HUDEP-2 (cell line): ENCODE data around the gene SLC6A19.
"Not testable (repeated sequence)": the region's sequence is repeated elsewhere in the genome, so short reads cannot be mapped to it uniquely, and the experiment has no call there.

Source experiments
- DNase-seq, 76 experiments: peaks; one replicate each; lab custom pipeline; 2025; ENCODE audit not compliant: unreplicated experiment in 76 of 76; lab: John Stamatoyannopoulos, UW

Gene SLC6A19

DNA sequence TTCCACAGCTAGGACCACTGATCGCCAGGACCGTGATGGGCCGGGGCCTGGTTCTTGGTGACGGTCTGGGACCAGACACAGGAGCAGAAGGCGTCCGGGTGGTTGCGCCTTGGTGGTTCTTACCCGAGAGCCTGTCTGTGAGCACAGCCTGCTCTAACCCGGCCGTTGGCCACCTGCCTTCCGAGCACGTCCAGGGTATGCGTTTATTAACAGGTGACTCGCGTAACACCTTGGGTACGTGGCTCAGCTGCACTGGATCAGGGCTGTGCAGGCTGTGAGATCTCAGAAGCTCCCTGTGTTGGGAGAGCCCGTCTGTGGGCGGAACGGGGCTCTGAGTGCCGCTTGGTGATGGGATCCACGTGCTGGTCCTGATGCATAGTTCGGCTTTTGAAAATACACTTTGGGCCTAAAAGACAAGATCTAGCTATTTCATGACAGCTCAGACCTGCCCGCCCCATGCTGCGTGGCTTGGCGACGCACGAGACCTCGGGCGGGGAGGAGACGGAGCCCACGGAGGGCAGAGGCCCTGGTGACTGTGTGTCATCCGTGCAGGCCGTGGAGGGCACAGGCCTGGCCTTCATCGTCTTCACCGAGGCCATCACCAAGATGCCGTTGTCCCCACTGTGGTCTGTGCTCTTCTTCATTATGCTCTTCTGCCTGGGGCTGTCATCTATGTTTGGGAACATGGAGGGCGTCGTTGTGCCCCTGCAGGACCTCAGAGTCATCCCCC, 17.1 kb downstream of the SLC6A19 start:
- DNase-seq: no peak

DNA sequence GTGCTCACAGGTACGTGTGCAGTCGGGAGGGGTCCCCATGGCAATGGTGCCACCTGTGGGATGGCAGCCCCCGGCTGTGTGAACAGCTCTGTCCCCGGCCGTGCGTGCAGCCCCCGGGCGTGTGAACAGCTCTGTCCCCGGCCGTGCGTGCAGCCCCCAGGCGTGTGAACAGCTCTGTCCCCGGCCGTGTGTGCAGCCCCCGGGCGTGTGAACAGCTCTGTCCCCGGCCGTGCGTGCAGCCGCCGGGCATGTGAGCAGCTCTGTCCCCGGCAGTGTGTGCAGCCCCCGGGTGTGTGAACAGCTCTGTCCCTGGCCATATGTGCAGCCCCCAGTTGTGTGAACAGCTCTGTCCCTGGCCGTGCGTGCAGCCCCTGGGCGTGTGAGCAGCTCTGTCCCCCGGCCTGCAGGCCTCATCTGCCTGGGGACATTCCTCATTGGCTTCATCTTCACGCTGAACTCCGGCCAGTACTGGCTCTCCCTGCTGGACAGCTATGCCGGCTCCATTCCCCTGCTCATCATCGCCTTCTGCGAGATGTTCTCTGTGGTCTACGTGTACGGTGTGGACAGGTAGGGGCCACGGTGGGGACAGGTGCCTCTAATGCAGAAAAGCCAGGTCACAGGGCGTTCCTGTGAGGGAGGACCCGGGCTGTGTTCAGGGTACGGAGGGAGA, 17.8 kb downstream of the SLC6A19 start:
- DNase-seq: no peak

DNA sequence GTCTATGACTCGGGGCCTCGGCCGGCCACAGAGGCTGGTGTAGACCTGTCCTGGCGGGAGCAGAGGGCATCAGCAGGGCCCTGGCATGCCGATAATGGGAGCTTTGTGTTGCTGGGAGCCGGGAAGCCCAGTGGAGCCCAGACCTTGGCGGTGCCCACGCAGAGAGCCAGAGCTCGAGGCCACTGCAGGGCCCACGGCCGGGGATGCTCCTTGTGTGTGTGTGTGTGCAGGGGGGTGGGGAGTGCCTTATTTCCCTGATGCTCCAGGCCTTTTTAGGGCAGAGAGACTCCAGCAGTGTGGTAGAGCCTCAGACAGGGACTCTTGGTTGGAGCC, 18.3 kb downstream of the SLC6A19 start:
- no peak for DNase-seq

DNA sequence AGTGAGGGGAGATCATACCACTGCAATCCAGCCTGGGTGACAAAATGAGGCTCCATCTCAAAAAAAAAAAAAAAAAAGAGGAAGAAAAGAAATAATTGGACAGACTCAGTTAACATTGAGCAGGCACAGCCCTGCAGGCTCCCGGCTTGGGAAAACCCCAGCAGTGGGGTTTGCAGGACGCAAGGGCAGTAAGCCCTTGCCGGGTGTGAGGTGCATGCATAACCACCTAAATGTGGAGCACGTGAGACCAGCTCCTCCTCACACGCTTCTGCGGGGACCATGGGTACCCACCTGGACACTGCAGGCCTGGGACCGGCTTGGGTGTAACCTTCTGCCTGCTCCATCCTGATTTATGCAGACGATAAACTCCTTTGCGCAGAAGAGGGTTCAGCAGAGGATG, 19.0 kb downstream of the SLC6A19 start:
- no peak for DNase-seq

DNA sequence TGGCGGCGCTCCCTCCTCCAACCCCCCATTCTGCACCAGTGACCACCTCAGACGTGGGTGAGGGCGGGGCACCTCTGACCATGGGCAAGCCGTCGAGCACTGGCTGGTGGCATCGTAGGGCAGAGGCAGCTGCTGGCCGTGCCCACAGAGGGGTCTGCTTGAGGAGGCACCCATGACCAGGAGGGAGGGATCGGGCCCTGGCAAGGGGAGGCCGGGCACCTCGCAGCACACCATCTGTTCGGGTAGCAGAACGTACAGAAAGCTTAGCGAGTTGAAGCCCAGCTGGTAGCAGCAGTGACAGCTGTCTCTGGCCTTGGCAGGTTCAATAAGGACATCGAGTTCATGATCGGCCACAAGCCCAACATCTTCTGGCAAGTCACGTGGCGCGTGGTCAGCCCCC, 19.4 kb downstream of the SLC6A19 start:
- DNase-seq: no peak

DNA sequence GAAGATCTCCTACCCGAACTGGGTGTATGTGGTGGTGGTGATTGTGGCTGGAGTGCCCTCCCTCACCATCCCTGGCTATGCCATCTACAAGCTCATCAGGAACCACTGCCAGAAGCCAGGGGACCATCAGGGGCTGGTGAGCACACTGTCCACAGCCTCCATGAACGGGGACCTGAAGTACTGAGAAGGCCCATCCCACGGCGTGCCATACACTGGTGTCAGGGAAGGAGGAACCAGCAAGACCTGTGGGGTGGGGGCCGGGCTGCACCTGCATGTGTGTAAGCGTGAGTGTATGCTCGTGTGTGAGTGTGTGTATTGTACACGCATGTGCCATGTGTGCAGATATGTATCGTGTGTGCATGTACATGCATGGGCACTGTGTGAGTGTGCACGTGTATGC, 20.3 kb downstream of the SLC6A19 start:
- no peak for DNase-seq

DNA sequence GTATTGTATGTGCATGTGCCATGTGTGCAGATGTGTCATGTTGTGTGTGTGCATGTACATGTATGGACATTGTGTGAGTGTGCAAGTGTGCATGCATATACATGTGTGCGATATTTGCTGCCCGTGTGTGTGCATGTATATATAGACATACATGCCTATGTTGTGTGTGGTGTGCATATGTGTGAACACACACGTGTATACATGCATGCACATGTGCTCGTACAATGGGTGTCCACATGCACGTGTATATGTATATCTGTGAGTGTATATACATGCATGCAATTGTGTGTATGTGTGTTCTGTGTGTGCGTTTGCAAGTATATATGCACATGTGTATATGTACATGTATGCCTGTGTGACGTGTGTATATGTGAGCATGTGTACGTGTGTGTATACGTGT, 20.8 kb downstream of the SLC6A19 start:
- DNase-seq: no peak

DNA sequence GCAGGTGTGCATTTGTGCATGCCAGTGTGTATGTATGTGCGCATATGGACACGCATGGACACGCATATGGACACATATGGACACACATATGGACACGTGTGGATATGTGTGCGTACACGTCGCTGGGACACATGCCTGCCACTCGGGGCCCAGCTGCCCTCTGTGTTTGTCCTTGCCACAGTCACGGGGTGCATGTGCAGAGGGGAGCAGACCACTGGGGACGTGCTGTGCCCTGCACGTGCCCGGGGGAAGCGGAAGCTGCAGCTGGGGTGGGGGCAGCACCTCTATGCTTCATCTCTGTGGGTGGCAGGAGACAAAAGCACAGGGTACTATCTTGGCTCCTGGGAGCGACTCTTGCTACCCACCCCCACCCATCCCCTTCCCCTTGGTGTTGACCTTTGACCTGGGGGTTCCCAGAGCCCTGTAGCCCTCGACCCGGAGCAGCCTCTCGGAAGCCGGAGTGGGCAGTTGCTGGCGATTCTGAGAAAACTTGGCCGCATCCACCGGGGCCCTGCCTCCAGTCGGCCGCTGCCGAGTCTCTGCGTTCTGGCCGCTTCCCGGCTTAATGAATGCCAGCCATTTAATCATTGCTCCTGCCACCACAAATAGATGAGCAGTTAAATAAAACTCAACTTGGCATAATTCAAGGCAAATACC, 21.4 kb downstream of the SLC6A19 start:
- no peak for DNase-seq

DNA sequence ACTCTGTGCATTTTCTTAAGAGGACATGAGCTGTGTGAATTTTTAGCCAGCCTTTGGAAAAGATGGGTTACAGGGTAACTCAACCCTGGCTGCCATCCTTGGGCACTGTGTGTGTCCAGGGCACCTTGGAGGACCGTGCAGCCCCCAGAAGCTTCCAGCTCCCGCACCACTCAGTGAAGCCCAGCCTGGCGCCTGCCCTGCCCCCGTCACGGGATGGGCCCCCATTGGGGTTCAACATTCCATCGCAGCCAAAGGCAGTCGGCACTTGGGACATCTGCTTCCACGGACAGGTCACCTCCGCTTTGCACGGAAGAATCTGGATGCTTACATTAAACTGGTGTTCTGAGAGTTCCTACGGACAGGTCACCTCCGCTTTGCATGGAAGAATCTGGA, 21.9 kb downstream of the SLC6A19 start:
- no peak for DNase-seq

DNA sequence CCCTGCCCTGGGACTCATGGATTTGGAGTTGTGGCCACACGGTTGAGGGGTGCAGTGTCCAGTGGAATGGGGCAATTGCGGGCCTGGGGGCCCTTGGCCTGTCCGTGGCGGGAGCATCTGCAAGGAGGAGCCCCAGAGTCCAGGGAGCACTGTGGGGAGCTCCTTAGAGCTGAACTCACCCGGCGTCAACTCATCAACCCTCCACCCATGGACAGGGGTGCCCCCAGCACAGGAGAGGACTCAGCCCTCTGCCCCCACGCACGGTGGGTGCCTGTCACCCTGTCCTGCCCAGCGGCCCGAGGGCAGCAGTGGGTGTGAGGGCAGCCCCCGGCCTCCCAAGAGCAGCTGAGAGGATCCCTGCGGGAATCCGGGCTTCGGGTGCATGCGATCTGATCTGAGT, 23.2 kb downstream of the SLC6A19 start:
- no peak for DNase-seq

DNA sequence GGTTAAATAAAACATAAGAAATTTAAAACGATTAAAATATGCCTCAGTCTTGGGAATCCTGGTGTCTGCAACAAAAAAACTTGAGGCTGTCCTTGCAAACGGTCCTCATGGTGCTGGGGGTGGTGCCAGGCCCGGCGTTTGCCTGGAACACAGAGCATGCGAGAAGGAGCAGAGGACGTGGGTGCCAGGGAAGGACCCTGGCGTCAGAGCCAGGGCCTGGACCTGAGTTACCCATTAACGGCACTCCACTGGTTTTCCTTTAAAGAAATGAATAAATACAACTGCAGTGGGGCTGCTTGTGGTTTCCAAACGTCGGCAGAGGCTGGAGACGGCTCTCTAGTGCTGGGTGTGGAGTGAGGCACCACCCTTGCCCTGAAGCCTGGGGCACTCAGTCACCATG, 23.7 kb downstream of the SLC6A19 start, which contains the start of gene SLC6A18:
SLC6A18 (plus strand) TSS at position 301 of the 400 bp plus-strand sequence; CDS start at position 398, 97 bp downstream.
- DNase-seq: no peak

DNA sequence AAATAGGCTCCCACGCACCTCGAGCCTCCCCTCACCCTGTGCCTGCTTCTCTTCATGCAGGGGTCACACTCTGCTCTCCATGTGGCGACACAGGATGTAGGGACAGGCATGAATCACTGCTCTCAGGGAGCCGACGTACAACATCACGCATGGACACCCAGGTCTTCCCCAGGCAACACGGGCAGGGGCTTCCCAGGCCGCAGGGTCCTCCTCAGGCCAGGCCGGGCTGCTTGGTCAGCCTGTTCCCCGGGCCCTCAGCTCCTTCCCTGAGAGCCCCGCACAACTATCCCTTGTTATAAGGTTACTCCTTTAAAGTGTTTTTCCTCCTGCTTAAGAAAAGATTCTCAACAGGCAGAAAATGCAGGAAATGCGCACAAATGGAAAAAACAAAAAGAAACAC, 24.8 kb downstream of the SLC6A19 start:
- no peak for DNase-seq

DNA sequence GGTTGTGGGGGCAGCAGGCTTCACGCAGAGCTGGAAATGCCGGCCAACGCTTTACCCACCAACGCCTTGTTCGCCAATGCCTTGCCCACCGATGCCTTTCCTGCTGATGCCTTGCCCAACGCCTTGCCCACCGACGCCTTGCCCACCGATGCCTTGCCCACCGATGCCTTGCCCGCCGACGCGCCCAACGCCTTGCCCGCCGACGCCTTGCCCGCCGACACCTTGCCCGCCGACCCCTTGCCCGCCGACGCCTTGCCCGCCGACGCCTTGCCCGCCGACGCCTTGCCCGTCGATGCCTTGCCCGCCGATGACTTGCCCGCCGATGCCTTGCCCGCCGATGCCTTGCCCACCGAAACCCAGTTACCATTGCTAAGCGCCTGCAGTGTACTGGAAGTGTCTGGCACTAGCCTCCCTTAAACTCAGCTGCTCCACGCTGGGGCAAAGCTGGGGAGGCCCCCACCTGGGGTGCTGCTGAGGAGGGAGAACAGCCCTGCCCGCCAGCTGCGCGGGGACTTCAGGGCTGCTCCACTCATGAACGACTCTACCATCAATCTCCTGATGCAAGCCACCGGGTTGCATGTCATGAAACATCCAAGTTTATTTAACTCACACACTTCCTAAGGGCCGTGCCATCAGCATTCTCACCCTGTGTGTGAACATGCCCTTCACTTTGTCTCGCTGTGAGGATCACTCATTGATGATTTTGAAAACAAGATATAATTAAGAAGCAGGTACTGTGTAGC, 25.6 kb downstream of the SLC6A19 start:
- DNase-seq: no peak

DNA sequence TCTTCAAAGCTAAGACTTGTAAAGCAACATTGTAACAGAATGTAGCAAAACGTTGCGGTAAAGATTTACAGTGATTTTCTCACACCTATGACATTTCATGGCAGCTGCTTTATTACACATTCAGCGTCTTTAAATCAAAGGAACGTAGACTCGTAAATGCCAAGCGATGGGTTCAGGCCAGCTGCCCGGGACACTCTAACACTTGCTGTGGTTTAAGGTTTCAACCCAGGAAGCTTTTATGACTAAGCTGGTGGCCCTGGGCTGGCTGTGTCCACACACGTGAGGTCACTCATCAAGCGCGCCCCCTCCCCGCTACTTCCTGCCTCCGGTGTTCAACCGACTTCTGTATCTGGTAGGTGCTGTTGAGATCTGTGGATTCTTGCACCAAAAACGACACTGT, 26.3 kb downstream of the SLC6A19 start:
- DNase-seq: no peak

DNA sequence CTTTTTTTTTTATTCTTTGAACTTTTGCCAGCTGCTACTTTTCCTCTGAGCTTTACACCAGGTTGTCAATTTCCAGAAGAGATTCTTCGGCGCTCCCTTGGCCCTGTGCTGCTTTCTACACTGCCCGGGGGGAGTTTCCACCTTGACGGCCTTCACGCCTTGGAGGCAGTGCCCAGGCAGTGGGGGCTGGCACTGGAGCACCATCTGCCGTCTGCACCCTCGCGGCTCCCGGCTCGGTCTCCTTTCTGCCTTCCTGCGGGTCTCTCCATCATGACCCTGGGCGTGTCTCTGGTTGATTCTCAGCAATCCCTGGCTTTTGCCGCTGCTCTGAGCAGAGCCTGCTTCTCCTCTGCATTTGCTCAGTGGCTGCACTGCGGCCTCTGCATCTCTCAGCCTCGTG, 26.7 kb downstream of the SLC6A19 start:
- no peak for DNase-seq

DNA sequence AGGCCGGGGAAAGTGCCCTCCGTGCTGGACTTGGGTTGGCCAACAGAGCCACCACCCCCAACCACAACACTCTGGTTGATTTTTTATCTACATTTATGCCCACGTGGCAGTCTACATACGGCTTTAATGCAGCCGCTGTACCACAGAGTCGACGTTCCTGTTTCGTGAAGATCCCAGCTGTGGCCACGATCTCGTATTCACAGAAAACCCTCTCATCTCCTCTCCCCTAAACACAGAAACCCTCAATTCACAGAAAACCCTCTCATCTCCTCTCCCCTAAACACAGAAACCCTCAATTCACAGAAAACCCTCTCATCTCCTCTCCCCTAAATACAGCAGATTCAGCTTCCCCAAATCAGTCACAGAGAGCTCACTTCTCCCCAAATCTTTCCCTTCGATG, 27.6 kb downstream of the SLC6A19 start:
- DNase-seq: not testable (repeated sequence)

DNA sequence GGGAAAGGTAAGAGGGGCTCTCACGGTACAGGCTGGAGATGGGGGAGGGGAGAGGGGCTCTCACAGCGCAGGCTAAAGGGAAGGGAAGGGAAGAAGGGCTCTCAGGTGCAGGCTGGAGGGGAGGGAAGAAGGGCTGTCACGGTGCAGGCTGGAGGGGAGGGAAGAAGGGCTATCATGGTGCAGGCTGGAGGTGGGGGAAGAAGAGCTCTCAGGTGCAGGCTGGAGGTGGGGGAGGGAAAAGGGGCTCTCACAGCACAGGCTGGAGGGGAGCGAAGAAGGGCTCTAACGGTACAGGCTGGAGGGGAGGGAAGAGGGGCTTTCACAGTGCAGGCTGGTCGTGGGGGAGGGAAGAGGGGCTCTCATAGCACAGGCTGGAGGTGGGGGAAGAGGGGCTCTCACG, 28.4 kb downstream of the SLC6A19 start:
- DNase-seq: no peak

DNA sequence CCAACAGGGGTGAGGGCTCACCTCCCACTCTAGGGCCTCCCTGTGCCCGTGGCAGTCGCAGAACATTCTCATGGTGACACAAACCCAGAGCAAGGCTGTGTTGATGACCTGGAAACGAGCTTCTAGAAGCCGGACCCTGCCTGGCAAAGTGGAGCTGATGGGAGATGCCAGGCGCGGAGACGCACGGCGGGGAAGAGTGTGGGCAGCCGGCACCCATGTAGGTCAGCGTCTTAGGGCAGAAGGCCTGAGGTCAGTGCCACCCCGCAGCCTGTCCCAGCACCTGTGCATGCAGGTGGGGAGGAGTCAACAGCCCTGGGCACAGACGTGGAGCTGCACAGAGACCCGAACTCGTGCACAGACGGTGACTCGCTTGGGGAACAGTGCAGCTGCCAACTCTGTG, 29.2 kb downstream of the SLC6A19 start:
- DNase-seq: no peak

DNA sequence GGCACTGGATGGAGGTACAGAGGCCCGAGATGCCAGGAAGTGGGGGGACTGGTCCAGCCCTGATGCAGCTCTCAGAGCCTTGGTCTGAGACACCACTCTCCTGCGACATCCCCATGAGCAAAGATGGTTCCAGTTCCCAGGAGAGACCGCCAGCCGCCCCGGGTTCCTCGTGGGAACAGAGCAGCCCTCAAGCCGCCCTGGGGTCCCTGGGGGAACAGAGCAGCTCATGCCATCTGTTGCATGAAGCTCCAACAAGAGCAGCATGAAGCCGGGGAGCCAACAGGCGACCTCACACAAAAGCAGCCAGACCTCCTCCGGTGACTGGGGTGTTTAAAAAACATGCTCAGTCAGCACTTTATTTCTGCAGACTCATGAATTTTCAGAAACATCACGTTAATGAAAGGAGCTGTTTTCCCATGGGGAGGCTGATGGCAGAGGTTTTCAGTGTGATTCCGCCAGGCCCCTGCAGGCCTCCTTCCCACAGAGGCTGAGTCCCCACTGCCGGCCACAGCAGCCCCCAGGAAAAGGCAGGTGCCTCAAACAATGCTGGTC, 30.0 kb downstream of the SLC6A19 start:
- no peak for DNase-seq

DNA sequence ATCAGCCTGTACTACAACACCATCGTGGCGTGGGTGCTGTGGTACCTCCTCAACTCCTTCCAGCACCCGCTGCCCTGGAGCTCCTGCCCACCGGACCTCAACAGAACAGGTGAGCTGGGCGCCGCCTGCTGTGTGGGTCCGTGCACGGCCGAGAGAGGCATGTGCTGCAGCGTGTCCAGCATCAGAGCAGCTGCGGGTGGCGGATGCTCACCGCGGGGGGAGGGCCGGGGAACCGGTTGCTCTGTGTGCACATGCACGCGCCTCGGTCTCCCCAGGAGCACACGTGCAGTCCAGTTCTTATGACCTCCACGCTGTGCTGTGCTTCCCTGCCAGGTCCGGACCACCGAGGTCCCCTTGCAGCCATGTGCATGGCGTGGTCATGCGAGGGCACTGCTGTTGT, 31.4 kb downstream of the SLC6A19 start:
- DNase-seq: no peak

DNA sequence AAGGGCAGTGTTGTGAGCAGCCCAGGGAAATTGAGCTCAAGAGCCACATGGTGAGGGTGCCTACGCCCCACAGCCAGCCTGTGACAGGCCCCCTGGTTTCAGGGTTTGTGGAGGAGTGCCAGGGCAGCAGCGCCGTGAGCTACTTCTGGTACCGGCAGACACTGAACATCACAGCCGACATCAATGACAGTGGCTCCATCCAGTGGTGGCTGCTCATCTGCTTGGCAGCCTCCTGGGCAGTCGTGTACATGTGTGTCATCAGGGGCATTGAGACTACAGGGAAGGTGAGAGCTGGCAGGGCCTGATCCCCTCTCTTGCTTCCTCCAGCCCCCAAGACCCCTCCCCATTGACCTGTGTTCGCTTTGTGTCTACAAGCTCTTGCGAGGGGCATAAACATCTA, 34.0 kb downstream of the SLC6A19 start:
- DNase-seq: peak in 56 of 76 experiments; percentile 4 to 77 (median 28)
